T1000 (cell line): ENCODE measurements around the gene FNDC3B.

ENCODE experiments used
- DNase-seq: peaks from one replicate; lab custom pipeline; 2025; ENCODE audit warnings: mixed read lengths; lab: John Stamatoyannopoulos, UW

FNDC3B gene

DNA sequence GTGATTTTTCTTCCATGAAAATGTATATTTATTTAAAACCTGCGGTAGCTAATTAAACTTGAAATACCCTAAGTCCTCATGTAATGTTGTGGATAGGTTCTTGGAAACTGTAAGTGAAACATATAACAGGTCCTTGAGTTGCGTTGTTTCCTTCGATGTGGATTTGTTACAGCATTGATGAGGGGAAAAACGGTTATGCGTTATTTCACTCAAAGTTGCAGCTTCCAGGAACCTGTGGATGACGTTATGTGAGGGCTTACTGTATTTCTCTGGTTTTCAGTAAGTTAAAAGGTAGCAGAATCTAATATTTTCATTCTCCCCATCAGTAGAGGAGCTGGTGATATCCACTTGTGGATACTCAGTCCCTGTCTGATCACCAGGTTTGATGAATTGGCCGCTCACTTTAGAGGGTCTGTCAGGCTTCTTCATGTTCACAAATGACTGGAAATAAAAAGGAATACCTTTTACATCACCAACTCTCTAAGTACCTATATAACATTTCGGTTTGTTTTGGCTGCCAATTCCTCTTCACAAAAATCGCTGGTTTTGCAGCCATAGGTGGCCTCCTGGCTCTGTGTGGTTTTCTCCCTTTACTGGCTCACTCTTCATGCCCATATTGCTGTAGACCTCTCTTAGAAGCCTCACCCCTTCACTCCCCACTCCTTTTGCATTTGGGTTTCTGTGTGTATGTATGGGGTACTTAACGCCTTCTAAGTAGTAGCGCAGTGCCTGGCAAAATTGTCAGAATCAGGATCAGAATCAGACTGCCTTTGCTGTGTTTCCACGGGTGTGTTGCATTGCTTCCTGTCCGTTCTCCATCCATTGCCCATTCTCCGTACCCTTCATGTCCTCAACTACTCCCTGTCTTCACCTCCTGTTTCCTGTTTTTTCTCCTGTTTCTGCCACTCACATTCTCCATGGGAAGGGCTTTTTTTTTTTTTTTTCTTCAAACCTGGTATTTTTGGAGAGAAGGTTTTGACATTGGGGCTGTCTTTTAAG, 112.6 kb downstream of the FNDC3B start:
- no peak for DNase-seq

DNA sequence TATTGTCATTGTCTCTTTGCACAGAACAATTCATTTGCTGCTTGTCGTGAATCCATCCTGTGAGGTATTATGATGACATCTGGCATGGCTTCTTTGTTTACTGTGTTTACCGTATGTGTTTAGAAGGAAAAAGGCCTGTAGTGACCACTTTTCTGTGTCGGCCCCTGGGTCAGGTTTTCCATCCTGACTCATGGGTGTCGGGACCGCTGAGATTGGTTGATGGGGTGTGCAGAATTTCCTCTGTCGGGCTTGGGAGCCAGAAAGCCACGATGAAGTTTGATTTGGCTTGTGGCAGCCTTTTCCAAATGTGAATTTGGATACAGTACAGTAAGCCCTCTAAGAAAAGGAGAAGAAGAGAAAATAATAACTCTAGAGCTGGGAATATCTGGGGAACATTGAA, 113.5 kb downstream of the FNDC3B start:
- DNase-seq = peak; percentile 44

DNA sequence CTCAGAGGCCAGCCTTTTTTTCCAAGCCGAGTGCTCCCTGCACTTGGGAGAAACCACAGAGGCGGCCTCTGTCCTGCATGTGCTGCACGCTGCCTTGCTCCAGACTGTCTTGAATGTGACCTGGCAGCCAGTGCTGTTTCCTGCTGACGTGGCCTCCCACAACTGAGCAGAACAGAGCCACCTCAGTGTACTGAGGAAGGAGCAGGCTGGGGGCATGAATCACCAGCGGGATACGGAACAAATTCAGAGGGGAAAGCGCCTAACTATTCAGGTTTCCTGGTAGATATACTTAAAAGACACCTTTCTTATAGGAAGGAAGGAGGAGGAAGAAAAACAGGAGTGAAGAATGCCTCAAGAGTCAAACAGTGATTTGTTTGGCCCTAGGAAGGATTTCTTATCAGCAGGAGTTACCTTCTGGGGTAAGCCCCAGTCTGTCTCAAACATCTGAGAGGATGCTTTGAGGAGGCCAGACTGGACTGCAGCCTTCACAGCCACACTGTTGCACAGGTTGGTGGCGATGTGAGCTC, 114.0 kb downstream of the FNDC3B start:
- DNase-seq = peak; percentile 74

DNA sequence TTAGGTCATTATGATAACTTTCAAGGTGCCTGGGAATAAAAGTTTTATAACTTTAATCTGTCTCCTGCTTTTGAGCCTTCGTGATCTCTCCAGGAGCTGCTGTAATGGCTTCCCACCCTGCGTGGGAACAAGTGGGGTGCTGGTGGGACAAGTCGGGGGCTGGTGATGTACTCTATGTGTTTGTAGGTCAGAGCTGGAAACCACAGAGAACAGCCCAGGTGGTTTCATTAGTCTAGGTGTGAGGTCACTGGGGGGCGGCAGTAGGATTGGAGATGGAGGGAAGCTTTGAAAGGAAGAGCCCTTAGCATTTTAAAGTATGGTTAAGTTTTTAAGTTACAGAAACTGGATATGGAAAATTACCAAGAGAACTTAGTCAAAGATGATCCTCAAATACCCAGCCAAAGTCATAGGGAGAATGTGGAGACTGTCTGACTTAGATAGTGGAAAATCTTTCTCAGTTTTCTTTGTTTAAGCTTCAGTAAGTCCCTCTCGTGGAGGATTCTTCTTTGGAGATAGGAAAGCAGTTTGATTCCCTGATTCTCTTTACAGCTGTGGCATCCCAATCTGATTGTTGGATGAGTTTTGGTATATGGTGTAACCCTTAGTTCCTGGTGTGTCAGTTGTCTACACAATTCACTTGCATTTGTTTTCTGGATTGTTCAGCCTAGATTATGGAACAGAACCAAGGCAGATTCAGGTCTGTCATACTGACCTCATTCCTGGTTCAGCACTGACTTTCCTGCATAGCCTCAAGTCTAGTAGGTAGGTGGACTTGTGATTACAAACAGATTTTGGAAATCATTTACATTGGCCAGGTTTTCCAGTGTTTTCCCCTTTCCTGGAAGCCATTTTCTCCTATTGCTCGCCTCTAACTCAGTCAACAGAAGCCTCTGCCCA, 115.6 kb downstream of the FNDC3B start:
- DNase-seq = no peak

DNA sequence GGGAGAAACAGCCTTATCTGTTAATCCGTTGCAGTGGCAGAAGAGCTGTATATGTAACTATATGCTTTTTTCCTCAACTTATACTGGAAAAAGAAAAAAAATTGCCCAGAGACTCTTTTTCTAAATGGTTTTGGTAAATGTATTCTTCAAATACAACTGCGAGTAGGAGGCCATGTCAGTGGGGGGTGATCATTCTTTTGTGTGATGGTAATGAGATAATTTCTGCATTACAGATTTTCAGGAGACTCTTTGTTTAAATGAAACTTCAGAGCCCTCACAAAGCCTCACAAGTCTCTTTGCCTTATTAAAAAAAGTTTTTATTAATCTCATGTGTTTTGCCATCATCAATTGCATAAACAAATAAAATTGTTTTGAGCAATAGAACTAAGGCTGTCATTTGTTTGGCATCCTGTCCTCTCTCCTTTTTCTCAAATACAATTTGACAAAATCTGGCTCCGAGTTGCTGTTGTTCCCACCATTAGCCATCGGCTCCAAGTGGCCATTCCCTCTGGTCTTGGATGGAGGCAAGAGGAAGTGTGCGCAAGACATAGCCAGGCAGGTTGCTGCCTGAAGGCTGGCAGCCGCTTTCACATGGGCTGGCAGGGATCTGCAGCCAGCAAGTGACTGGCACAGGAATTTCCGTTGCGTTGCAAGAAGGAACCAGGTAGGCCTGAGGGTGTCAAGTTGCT, 116.7 kb downstream of the FNDC3B start:
- DNase-seq = no peak

- no peak for DNase-seq
Measured at GRCh38 chr3:172156586-172156955, 117.2 kb downstream of the FNDC3B start.

GRCh38 chr3:172157564-172158258, 118.3 kb downstream of the FNDC3B start:
- DNase-seq = no peak

GRCh38 chr3:172158741-172159140, 119.4 kb downstream of the FNDC3B start:
- DNase-seq = no peak

GRCh38 chr3:172159376-172159775, 120.0 kb downstream of the FNDC3B start:
- no peak for DNase-seq

GRCh38 chr3:172159962-172160538, 120.7 kb downstream of the FNDC3B start:
- DNase-seq = no peak

GRCh38 chr3:172161133-172161789, 121.9 kb downstream of the FNDC3B start:
- DNase-seq = no peak

- DNase-seq = no peak
Measured at GRCh38 chr3:172161959-172162358, 122.6 kb downstream of the FNDC3B start.

DNA sequence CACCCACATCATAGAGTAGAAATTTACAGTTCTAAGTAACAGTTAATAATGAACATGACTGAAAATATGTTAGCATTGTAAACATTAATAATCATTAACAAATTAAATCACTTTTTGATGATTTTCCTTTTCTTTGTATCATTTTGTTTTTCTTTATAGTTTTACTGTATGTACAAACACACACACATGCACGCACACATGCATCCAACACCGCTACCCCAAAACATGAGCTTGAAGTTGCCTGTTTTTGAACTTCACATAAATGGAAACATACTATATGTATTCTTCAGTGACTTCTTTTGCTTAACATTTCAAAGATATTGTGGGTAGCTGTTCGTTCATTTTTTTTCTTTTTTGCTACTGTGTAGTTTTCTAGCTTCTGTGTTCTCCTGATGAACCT, 123.9 kb downstream of the FNDC3B start:
- no peak for DNase-seq

GRCh38 chr3:172164620-172165362, 125.4 kb downstream of the FNDC3B start:
- no peak for DNase-seq

- DNase-seq = no peak
Measured at GRCh38 chr3:172166261-172166660, 126.9 kb downstream of the FNDC3B start.

- DNase-seq = no peak
Measured at GRCh38 chr3:172166890-172167289, 127.5 kb downstream of the FNDC3B start.

DNA sequence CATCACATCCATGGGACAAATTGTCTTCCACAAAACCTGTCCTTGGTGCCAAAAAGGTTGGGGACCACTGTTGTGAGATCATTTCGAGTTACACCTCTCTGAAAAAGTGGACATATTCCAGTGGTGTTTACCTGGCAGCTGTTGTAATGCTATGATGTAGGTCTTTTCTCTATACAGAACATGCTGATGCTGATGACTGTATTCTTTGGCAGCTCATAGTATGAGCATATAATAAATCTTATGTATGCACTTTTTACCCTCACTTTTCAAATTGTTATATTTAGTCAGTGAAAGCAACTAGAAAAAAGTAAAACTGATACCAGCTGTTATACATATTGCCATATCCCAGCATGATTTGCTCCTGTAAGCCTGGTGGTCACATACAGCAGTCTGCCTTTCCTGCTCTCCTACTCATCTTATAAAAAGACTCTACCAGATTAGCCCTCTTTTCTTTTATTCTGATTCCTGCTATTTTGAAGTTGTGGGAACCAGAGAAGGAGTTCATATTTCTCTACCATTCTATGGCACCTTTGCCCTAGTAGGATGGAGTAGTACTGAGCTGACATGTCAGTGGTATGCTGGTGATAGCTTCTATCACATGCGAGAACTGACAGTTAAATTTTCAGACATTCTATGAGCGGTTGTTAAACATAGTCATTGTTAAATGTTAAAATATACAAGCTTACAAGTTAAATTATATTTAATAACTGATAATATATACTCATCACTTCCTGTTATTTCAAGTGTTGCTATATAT, 128.7 kb downstream of the FNDC3B start:
- DNase-seq = no peak

- no peak for DNase-seq
Measured at GRCh38 chr3:172170073-172170709, 130.8 kb downstream of the FNDC3B start.
